CD4-positive, alpha-beta T cell treated with Interleukin-6 for 4 hours (primary cell): ENCODE measurements around the gene SH3D19.
"Not testable (repeated sequence)": the region's sequence is repeated elsewhere in the genome, so short reads cannot be mapped to it uniquely, and the experiment has no call there.

Experiments
- DNase-seq: peaks from one replicate; pipeline ENCODE4 v3.0.0-alpha.2; 2020; ENCODE audit warnings: mixed read lengths

SH3D19 gene

DNA sequence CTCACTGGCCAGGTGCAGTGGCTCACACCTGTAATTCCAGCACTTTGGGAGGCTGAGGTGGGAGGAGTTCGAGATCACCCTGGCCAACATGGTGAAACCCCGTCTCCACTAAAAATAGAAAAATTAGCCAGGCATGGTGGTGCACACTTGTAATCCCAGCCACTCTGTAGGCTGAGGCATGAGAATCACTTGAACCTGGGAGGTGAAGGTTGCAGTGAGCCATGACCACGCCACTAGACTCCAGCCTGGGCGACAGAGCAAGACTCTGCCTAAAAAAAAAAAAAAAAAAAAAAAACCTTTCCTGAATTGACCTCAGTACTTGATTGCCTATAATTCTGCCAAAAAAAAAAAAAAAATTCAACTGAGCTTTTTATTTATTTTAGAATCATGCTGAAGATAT, 3.2 kb downstream of the SH3D19 start:
- not testable (repeated sequence) for DNase-seq

DNA sequence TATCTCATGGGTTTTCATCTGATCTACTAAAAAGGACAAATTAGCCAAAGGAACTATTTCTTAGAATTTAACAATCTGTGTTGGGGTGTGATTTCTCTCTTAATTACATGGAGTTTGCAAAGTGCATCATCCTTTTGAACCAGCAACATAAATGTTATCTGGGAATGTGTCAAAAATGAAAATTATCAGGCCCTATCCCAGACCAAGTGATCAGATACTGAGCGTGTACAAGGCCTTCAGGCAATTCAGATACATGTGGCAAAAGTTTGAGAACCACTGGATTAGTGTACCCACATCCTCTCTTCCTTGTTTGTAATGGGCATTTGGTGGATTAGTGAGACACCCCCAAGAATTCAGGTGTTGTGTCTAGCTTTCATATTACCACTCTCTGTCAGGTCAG, 3.8 kb downstream of the SH3D19 start:
- no peak for DNase-seq

DNA sequence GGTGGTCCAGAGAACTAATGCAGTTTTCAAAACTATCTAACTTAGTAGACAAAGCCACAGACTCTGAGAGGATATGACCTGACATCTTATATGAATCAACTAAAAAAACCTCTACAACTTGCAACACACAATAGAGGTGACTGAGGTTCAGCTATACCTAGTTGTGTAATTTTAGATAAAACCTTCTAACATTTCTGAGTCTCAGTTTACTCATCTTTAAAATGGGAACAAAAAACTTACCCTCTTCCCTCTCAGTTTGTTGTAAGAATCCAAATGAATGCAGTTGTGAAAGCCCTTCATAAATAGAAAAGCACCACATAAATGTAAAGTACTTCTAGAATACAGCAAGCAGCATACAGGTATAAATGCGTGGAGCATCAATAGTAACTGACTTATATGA, 5.9 kb downstream of the SH3D19 start:
- no peak for DNase-seq

DNA sequence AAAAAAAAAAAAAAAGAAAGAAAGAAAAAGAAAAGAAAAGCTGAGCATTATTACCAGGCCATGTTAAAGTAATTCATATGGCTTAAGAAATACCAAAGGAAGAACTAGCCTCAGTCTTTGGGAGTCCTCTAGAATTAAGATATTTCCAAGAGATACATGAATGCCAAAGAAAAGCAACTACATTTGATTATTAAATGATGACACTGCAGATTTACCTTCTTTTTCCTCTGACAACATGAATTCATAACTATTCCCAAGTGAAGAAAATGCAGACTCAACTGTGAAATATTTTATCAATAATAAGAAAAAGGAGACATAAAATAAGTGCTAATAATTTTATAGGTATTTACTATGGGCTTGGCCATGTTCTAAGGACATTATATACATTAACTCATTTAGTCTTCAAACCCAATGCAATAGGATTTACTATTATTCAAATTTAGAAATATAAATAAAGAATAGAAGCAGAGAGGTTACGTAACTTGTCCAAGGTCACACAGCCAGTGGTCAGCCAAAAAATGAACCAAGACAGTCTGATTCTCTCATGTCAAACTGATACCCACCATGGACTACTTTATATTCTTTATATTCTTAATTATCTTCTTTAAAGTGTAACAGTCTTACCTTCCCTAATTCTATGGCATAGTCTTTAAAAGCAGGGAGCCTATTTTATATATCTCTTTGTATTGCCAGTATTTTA, 6.9 kb downstream of the SH3D19 start:
- no peak for DNase-seq

DNA sequence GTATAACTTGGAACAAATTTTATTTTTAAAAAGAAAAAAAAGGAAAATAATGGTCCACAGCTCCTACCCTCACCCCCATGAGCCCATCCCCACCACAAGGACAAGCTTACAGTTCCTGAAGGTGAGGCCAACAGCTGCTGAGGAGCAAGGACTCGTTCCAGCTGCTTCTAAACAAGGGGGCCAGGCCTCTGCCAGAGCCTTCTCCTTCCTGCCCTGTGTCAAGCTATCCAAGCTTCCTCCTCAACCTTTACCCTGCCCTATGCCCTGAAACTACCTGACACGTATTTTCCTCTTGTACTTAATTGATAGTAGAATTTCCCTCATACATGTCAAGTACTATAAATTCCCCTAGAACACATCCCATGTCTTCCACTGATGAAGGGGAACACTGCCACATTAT, 8.8 kb downstream of the SH3D19 start:
- no peak for DNase-seq

DNA sequence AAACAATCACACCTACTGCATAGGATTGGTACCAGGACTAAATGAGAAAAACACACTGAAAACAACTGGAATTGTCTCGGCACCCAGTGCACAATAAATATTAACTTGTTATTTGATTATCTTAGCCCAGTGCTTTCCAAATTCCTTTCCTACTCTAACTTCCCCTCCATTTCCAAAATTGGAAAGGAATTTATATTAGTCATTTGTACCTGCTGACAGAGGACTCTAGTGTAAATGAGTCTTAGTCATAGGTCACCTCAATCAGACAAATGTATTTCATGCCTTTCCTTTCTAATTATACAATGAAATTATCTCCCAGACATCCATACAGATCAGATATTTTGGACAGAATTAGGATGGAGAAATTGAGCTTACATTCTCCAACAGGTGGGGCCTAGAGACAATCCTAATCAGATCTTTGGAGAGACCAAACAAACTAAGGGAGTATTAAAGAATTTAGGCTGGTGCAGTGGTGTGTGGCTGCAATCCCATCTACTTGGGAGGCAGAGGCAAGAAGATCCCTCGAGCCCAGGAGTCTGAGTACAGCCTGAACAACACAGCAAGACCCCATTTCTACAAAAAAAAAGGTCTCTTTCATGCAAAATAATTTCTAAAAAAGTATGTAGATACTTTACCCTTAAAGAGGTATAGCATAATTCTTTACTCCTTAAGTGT, 10.1 kb downstream of the SH3D19 start:
- no peak for DNase-seq

DNA sequence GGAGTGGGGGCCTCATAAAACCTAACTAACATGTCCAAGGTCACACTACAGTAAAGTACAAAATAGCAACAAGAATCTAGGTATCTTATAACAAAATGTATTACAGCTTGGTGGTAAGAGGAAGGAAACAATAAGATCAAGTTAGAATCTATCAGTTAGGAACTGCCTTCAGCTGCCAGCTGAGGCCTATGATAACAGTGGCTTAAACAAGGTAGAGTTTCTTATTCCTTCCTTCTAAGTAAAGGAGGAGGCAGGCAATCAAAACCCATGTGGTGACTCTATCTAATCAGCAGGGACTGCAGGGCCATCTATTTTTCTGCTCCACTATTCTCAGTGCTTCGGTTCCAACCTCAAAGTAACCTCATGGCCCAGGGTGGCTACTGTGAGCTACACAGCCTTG, 10.9 kb downstream of the SH3D19 start:
- DNase-seq, result no peak

DNA sequence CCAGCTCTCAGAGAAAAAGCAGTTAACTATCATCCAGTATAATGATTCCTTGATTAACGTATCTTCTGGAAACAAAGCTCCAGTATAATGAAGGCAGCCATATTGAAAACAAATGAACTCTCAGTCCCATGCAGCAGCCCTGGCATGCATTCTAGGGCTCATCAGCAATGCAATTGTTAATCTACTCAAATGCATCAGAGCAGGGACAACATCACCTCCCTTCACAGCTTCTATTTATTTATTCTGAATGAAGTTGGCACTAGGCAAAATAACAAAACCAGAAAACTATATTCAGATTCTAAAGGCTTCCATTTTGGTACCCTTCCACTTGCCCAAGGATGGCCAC, 11.4 kb downstream of the SH3D19 start:
- DNase-seq, result no peak

DNA sequence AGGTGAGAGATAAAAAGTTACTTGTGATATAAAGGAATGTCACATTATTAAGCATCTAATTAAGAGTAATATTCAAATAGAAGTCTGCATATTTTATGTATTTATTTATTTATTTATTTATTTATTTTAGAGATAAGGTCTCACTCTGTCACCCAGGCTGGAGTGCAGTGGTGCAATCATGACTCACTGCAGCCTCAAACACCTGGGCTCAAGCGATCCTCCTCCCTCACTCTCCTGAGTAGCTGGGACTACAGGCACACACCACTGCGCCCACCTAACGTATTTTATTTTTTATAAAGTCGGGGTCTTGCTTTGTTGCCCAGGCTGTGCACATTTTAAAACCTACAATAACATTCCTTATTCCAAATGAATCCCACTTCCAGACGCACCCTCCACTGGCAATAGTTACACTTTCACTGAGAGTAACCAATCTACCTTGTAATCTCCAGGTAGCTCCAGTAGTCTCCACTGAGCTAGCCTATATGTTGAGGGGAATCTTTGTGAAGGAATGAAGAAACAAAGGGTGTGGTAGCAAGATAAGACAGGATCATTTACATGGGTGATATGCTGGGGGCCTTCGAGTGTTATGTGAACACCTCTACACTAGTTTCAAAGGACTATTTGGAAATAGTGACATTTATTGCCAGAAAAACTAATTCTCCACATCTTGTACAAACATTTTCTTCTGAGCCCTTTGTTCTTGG, 11.9 kb downstream of the SH3D19 start:
- no peak for DNase-seq

DNA sequence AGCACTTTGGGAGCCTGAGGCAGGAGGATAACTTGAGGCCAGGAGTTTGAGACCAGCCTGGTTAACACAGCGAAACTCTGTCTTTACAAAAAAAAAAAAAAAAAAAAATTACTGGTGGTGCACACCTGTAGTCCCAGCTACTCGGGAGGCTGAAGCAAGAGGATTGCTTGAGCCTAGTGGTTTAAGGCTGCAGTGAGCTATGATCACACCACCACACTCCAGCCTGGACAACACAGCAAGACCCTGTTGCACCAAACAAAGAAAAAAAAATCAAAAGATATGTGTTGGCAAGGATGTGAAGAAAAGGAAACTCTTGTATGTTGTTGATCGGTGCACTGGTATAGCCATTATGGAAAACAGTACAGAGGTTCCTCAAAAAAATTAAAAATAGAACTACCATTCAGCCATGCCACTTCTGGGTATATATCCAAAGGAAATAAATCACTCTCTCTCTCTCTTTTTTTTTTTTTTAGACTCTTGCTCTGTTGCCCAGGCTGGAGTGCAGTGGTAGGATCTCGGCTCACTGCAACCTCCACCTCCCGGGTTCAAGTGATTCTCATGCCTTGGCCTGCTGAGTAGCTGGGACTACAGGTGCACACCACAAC, 15.2 kb downstream of the SH3D19 start:
- DNase-seq, result no peak

DNA sequence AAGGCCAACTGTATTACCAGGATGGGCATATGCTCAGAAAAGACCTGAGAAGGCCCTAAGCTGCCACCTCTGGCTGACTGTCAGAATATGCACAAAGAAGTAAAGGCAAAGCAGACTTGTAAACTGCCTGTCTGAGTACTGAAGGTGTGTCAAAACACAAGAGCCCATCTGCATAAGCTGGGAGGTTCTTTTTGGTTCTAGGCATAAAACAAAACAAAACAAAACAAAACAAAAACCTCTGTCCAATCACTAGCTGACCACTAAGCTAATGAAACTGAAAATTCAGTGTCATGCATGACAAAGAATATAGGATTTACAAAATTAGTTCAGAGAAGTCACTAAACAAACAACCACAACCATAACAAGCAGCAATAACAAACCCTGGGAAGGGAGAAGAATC, 20.6 kb downstream of the SH3D19 start:
- no peak for DNase-seq

DNA sequence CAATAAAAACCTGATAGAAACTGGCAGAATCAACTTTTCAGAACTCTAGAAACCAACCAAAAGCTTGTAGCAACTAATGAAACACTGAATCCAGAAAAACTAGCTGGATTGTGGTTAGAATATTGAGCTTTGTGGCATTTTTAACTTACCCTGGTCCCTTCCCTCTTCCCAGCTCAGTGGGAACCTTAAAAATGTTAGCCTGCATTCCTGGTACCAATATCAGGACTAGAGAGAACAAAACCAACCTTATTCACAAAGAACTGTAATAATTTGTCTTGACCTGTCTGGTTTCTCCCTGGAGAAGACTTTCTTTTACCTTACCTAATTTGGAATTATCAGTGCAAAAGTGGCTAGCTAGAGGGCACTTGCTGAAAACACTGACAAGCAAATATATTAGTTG, 21.2 kb downstream of the SH3D19 start:
- DNase-seq, result no peak

DNA sequence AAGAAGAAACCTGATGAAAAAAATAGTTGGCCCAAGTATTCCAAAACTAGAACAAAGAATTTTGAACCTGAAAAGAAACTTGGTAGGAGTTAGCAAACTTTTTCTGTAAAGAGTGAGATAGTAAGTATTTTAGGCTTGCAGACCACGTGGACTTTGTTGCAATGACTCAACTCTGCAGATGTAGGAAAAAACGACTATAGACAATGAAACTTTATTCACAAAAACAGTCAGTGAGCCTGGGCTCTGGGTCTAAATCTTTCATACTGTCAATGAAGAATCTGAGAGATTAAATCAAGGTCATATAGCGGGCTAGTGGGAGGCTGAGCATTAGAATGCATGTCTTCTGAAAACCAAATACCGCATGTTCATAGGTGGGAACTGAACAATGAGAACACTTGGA, 23.0 kb downstream of the SH3D19 start:
- DNase-seq, result no peak

DNA sequence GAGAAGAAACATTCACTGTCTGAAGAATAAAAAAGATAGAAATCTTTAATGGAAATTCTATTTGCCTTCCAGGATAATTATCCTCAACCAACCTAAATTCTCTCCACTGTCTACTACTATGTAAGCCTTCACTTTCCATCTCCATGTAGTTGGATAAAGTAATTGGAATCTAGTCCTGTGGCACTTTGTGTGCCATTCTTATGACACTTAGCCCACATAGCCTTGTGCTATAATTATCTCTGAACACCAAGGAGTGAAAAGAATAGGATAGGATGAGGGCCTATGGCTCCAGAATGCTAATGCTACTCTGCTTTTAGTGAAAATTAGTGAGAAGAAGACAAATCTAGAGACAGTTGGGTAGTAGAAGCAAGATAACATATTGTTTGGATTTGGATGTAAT, 28.2 kb downstream of the SH3D19 start:
- no peak for DNase-seq

DNA sequence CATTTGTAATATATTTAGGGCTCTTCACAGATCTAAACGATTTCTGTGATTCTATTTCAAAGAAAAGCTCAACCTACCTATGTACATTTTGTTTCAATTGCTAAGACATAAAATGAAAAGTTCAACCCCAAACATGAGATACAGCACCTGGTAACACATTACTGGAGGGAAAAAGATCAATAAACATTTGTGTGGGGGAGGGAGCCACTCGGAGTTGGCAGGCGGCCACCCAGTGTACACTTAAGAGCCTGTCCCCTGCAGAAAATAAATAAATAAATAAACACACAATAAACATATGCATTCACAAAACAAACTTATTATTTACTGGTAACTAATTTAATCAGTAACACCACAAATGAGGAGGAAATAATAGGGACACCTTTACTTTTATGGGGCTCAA, 29.2 kb downstream of the SH3D19 start:
- DNase-seq, result no peak

DNA sequence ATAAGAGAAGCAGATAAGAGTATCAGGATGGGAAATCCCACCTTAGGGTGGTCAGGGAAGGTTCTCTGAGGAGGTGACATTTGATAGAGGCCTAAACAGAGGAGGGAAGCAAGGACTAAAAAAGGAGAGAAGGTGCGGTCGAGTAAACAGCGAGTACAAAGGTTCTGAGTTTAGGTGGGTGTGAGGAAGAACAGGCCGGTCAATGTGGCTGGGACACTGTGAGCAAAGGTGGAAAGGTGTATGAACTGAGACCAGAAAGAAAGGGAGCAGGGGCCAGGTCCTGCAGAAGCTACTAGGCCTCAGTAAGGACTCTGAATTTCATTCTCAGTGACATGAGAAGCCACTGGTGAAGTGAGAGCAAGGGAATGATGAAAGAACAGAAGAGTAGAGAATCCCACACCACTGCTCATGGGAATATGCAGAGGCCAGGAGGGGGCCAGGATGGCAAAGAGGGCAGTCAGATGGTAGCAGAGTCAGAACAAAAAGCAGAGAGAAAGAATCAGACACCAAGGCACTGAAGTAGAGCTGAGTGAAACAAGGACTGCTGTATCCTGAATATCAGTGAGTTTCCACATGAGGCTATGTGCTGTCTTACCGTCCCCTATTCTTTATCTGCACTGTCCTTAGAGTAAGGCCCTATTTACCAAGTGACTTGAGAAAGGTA, 30.4 kb downstream of the SH3D19 start:
- no peak for DNase-seq

DNA sequence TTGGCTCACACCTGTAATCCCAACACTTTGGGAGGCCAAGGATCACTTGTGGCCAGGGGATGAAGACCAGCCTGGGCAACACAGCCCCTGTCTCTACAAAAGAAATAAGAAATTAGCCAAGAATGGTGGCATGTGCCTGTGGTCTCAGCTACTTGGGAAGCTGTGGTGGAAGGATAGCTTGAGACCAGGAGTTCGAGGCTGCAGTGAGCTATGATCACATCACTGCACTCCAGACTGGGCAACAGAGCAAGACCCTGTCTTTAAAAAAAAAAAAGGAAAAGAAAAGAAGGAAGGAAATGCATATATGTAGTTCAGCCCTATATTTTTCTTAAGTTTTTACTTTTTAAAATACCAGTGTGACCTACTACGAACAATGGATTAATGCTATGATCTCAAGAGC, 33.4 kb downstream of the SH3D19 start:
- DNase-seq, result no peak

DNA sequence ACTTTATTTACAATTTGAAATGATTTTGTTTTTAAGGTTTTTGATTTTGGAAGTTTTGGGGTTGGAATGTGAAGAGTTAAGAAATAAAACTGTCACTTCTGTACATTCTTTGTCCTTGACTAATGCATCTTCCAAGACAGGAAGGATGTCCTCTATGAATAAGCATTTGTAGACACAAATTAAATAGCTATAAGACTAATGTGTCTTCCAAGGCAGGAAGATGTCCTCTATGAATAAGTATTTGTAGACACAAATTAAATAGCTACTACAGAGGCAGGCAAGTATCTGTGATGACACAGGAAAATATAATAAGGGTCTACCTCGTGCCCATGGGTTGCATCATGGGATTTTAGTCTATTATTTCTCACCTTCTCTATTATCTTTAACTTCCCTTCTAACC, 33.9 kb downstream of the SH3D19 start:
- DNase-seq, result no peak

DNA sequence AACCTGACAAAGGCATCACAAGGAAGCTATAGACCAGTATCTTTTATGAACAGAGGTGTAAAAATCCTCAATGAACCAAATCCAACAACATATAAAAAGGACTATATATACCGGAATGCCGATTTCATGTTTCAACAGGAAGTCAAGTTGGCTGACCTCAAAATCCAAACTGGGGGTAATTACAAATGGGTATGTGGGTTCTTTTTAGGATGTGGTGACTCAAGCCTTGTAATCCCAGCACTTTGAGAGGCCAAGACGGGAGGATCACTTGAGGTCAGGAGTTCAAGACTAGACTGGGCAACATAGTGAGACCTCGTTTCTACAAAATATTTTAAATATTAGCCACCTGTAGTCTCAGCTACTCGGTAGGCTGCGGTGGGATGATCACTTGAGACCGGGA, 38.0 kb downstream of the SH3D19 start:
- DNase-seq, result no peak

DNA sequence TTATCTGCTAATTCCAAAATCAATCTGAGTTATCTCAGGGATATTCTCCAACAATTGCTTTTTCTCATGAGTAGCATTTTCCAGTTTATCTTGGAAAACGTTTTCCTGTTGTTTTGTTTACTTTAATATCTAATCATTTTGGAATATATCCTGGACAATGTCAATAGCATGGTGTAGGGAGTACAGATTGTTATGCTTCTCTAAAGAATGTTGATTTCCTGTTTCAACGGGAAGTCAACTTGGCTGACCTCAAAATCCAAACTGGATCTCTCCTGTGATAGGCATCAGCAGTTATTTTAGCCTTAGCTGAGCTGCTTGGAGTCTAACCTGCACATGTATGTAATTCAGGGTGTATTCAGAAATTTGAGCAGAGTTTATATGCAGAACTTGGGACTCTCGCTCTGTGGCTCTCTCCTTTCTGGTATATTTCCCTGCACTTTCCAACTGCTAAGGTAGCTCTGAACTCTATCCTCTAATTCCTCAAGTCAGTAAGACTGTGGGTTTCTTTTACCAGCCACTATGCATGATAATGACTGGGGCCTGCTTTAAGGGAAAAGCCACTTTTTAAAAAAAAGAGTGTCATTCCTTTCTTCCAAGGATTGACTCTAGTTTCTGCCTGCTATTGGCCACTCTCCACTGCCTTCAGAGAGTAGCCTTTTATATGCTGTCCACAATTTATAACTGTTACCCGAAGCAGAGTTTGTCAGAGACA, 40.7 kb downstream of the SH3D19 start:
- no peak for DNase-seq

DNA sequence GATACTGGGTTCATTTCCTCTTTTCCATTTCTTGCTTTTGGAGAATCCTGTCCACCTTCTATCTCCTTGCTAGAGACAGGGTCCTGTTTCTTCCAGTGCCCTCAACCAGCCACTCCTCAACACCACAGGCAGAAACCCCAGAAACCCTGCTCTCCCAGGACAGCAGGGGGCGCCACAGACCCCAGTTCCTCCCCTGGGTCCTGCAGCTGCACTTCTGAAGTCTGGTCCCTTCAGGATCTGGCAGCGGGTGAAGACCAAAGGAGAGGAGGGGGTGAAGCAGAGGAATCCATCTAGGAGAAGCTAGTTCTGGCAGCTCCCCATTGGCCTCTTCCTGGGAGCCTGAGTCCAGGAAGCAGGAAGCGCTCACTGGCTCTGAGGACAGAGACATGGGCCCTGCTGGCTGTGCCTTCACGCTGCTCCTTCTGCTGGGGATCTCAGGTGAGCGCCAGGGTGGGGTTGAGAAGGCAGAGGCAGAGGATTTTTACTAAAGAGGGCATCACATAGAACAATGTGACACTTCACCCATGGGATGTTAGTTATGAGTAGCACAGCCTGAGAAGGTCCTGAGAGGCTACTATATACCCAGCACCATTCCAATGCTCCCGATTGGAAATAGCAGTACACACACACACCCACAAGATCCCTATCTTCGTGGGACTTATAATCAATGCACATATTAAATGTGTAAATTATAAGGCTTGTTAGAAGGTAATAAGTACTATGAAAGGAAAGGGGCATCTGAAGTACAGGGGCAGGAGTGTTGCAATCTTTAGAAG, 48.4 kb downstream of the SH3D19 start, which contains the start of gene PRSS48:
TSS of gene PRSS48 (plus strand) at position 375 of the 776 bp plus-strand sequence. CDS start at position 387, 12 bp downstream.
- peak; percentile 6 for DNase-seq

DNA sequence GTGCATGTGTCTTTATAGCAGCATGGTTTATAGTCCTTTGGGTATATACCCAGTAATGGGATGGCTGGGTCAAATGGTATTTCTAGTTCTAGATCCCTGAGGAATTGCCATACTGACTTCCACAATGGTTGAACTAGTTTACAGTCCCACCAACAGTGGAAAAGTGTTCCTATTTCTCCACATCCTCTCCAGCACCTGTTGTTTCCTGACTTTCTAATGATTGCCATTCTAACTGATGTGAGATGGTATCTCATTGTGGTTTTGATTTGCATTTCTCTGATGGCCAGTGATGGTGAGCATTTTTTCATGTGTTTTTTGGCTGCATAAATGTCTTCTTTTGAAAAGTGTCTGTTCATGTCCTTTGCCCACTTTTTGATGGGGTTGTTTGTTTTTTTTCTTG, 56.5 kb downstream of the SH3D19 start:
- not testable (repeated sequence) for DNase-seq
